ENCODE data around the gene DDIT3. TPM values are rescaled to one million over a fixed set of nuclear protein-coding genes. Genes with fewer than 3 reads are reported as not detected.

Gene DDIT3
- total RNA-seq, 1 donor from 2014 or later: 42.6 TPM

- H3K4me3 Mint-ChIP-seq (ENCODE audit: unreplicated experiment): peak overlapping the region; percentile 83
- no peaks in the 10 kb centered on the region for H3K27me3 ChIP-seq (ENCODE audit: insufficient read depth, low read length)
- H3K4me1 ChIP-seq (ENCODE audit: insufficient read depth, low read length): peaks cover 55% of the 10 kb centered on the region
- peak overlapping the region; percentile 30 for H2AFZ ChIP-seq (ENCODE audit: low read depth, low read length)
- peak overlapping the region; percentile 85 for H3K9ac ChIP-seq (ENCODE audit: low read length)
- no peak for TF ChIP-seq CTCF (IDR thresholded peaks at IDR 0.05; ENCODE audit: insufficient read depth, low read depth, low read length)
- no peak for TF ChIP-seq EZH2 (IDR thresholded peaks at IDR 0.05; ENCODE audit: insufficient read depth, low read length)
- no peaks in the 10 kb centered on the region for H3K27me3 Mint-ChIP-seq (ENCODE audit: low read depth, unreplicated experiment)
- H3K4me1 Mint-ChIP-seq (ENCODE audit: low read depth, unreplicated experiment): peaks cover 47% of the 10 kb centered on the region
- H3K4me2 ChIP-seq (ENCODE audit: low read length): peak overlapping the region; percentile 86
- no peaks in the 10 kb centered on the region for H3K9me3 ChIP-seq (ENCODE audit: insufficient read depth, low read depth, low read length)
- H4K20me1 ChIP-seq (ENCODE audit: insufficient read depth, low read length): peaks cover 71% of the 10 kb centered on the region
- DNase-seq (ENCODE audit: low read depth) (peak; percentile 47), FAIRE-seq (no peak)
- peak overlapping the region; percentile 54 for H3K4me3 ChIP-seq (ENCODE audit: insufficient read depth, low read depth, low read length)
- H3K27ac Mint-ChIP-seq (ENCODE audit: unreplicated experiment): peak overlapping the region; percentile 99
- H3K27ac ChIP-seq (ENCODE audit: low read depth, low read length): peak overlapping the region; percentile 91
- peaks cover 17% of the 10 kb centered on the region for H3K36me3 ChIP-seq (ENCODE audit: insufficient read depth, low read length)
- H3K36me3 Mint-ChIP-seq (ENCODE audit: low read depth, unreplicated experiment): peaks cover 23% of the 10 kb centered on the region
- H3K9me3 Mint-ChIP-seq (ENCODE audit: unreplicated experiment): no peaks in the 10 kb centered on the region
- H3K79me2 ChIP-seq (ENCODE audit: insufficient read depth, low read length): peaks cover 67% of the 10 kb centered on the region
These were observed 1.3 kb upstream of the DDIT3 start for GRCh38 chr12:57521525-57522010.

- no peak for FAIRE-seq
These were observed 590 bp downstream of the DDIT3 start for GRCh38 chr12:57519796-57520052.

More at GRCh38 chr12:57519796-57520052, 590 bp downstream of the DDIT3 start:
- H3K4me1 Mint-ChIP-seq (ENCODE audit: low read depth, unreplicated experiment): peaks cover 52% of the 10 kb centered on the region
- Histone ChIP-seq H3K4me3 (ENCODE audit: insufficient read depth, low read depth, low read length) (peak overlapping the region; percentile 97), H4K20me1 (ENCODE audit: insufficient read depth, low read length) (peaks cover 71% of the 10 kb centered on the region), H2AFZ (ENCODE audit: low read depth, low read length) (no peak overlapping the region), H3K79me2 (ENCODE audit: insufficient read depth, low read length) (peaks cover 55% of the 10 kb centered on the region), H3K27me3 (ENCODE audit: insufficient read depth, low read length) (no peaks in the 10 kb centered on the region), H3K9ac (ENCODE audit: low read length) (peak overlapping the region; percentile 99), H3K4me1 (ENCODE audit: insufficient read depth, low read length) (peaks cover 54% of the 10 kb centered on the region), H3K4me2 (ENCODE audit: low read length) (peak overlapping the region; percentile 94), H3K9me3 (ENCODE audit: insufficient read depth, low read depth, low read length) (no peaks in the 10 kb centered on the region), H3K27ac (ENCODE audit: low read depth, low read length) (peak overlapping the region; percentile 98), H3K36me3 (ENCODE audit: insufficient read depth, low read length) (peaks cover 36% of the 10 kb centered on the region)
- H3K36me3 Mint-ChIP-seq (ENCODE audit: low read depth, unreplicated experiment): peaks cover 29% of the 10 kb centered on the region
- no peak for DNase-seq (ENCODE audit: low read depth)
- peak overlapping the region; percentile 99 for H3K27ac Mint-ChIP-seq (ENCODE audit: unreplicated experiment)
- no peak for TF ChIP-seq EZH2 (IDR thresholded peaks at IDR 0.05; ENCODE audit: insufficient read depth, low read length)
- TF ChIP-seq CTCF (IDR thresholded peaks at IDR 0.05; ENCODE audit: insufficient read depth, low read depth, low read length): no peak
- H3K27me3 Mint-ChIP-seq (ENCODE audit: low read depth, unreplicated experiment): no peaks in the 10 kb centered on the region
- H3K9me3 Mint-ChIP-seq (ENCODE audit: unreplicated experiment): no peaks in the 10 kb centered on the region
- H3K4me3 Mint-ChIP-seq (ENCODE audit: unreplicated experiment): peak overlapping the region; percentile 91

All from astrocyte (in vitro differentiated cells and primary cell).